H9 (cell line): Measurements from ENCODE around the gene GRID1. TPM values are rescaled to one million over a fixed set of nuclear protein-coding genes. Genes with fewer than 3 reads are reported as not detected.

Source experiments
- DNase-seq: peaks from one replicate; pipeline ENCODE4 v3.0.0-alpha.2; 2017
- H2AFZ ChIP-seq: one replicate; pipeline ENCODE4 v1.6.1; 2013; ENCODE audit warnings: mild to moderate bottlenecking, low read length, control low read depth, moderate library complexity
- H2AK5ac ChIP-seq: 2 replicates; pipeline ENCODE4 v1.6.1; 2013; ENCODE audit warnings: low read length, control low read depth, mixed read lengths; ENCODE audit not compliant: insufficient read length
- H2BK120ac ChIP-seq: one replicate; pipeline ENCODE4 v1.6.1; 2013; ENCODE audit warnings: low read depth, mild to moderate bottlenecking, low read length, control low read depth, inconsistent platforms; ENCODE audit not compliant: poor library complexity, severe bottlenecking
- H2BK12ac ChIP-seq: 2 replicates; pipeline ENCODE4 v1.6.1; 2013; ENCODE audit warnings: low read length, control low read depth, mixed read lengths, low read depth; ENCODE audit not compliant: insufficient read length
- H2BK15ac ChIP-seq: 2 replicates; pipeline ENCODE4 v1.6.1; 2013; ENCODE audit warnings: low read depth, low read length, control low read depth
- H2BK20ac ChIP-seq: one replicate; pipeline ENCODE4 v1.6.1; 2013; ENCODE audit warnings: low read depth, mild to moderate bottlenecking, low read length, control low read depth, inconsistent platforms; ENCODE audit not compliant: poor library complexity, severe bottlenecking
- H2BK5ac ChIP-seq: 2 replicates; pipeline ENCODE4 v1.6.1; 2013; ENCODE audit warnings: low read length, control low read depth, mixed read lengths; ENCODE audit not compliant: insufficient read length
- H3K14ac ChIP-seq: 2 replicates; pipeline ENCODE4 v1.6.1; 2013; ENCODE audit warnings: low read length, control low read depth; ENCODE audit not compliant: insufficient read depth
- H3K18ac ChIP-seq: 2 replicates; pipeline ENCODE4 v1.6.1; 2013; ENCODE audit warnings: low read depth, mild to moderate bottlenecking, mixed read lengths, low read length, control low read depth; ENCODE audit not compliant: insufficient read length
- H3K23ac ChIP-seq: 2 replicates; pipeline ENCODE4 v1.6.1; 2013; ENCODE audit warnings: low read length, control low read depth, mixed read lengths, low read depth; ENCODE audit not compliant: insufficient read length
- H3K23me2 ChIP-seq: 2 replicates; pipeline ENCODE4 v1.6.1; 2013; ENCODE audit warnings: low read depth, mild to moderate bottlenecking, mixed read lengths, low read length, control low read depth; ENCODE audit not compliant: insufficient read length, poor library complexity, severe bottlenecking
- H3K27ac ChIP-seq: 2 replicates; pipeline ENCODE4 v1.5.1; 2013; ENCODE audit warnings: low read length, control low read depth, mixed read lengths, low read depth; ENCODE audit not compliant: insufficient read length
- H3K27me3 ChIP-seq: 2 replicates; pipeline ENCODE4 v1.6.1; 2013; ENCODE audit warnings: low read length, control low read depth, inconsistent platforms; ENCODE audit not compliant: insufficient read depth
- H3K4ac ChIP-seq: 2 replicates; pipeline ENCODE4 v1.6.1; 2013; ENCODE audit warnings: low read depth, mild to moderate bottlenecking, control low read depth, inconsistent platforms, low read length, moderate library complexity
- H3K4me1 ChIP-seq: 2 replicates; pipeline ENCODE4 v1.6.1; 2013; ENCODE audit warnings: low read length, control low read depth, inconsistent platforms; ENCODE audit not compliant: insufficient read depth
- H3K4me2 ChIP-seq: 2 replicates; pipeline ENCODE4 v1.6.1; 2013; ENCODE audit warnings: low read length, control low read depth, mixed read lengths; ENCODE audit not compliant: insufficient read length, insufficient read depth
- H3K56ac ChIP-seq: 2 replicates; pipeline ENCODE4 v1.6.1; 2013; ENCODE audit warnings: low read depth, mild to moderate bottlenecking, mixed read lengths, low read length, control low read depth; ENCODE audit not compliant: insufficient read length
- H3K79me1 ChIP-seq: 2 replicates; pipeline ENCODE4 v1.6.1; 2013; ENCODE audit warnings: low read depth, mild to moderate bottlenecking, moderate library complexity, low read length, control low read depth, inconsistent platforms; ENCODE audit not compliant: insufficient read depth, poor library complexity, severe bottlenecking
- H3K79me2 ChIP-seq: 2 replicates; pipeline ENCODE4 v1.6.1; 2013; ENCODE audit warnings: low read length, control low read depth, inconsistent platforms; ENCODE audit not compliant: insufficient read depth
- H3K9ac ChIP-seq: 2 replicates; pipeline ENCODE4 v1.6.1; 2013; ENCODE audit warnings: low read length, control low read depth, mixed read lengths; ENCODE audit not compliant: insufficient read length; ENCODE audit errors: extremely low read depth
- H3K9me3 ChIP-seq: one replicate; pipeline ENCODE4 v1.6.1; 2013; ENCODE audit warnings: low read depth, low read length, inconsistent platforms; ENCODE audit not compliant: control insufficient read depth
- H3T11ph ChIP-seq: one replicate; pipeline ENCODE4 v1.6.1; 2013; ENCODE audit warnings: mild to moderate bottlenecking, low read length, control low read depth, inconsistent platforms
- H4K20me1 ChIP-seq: one replicate; pipeline ENCODE4 v1.6.1; 2013; ENCODE audit not compliant: control insufficient read depth, insufficient read length, insufficient read depth
- H4K5ac ChIP-seq: 2 replicates; pipeline ENCODE4 v1.6.1; 2013; ENCODE audit warnings: low read depth, mild to moderate bottlenecking, mixed read lengths, low read length, control low read depth; ENCODE audit not compliant: insufficient read length
- H4K8ac ChIP-seq: replicated peaks from 2 replicates; pipeline ENCODE4 v1.6.1; 2013; ENCODE audit warnings: low read length, control low read depth, mixed read lengths, low read depth; ENCODE audit not compliant: insufficient read length
- H4K91ac ChIP-seq: 2 replicates; pipeline ENCODE4 v1.6.1; 2013; ENCODE audit warnings: low read depth, mild to moderate bottlenecking, moderate library complexity, mixed read lengths, low read length, control low read depth; ENCODE audit not compliant: insufficient read length
- H3K27ac Mint-ChIP-seq, 3 experiments: 2 replicates in 2 of 3; 3 replicates in 1 of 3; pipeline ENCODE4 v1.8.0; 2020 to 2021; ENCODE audit warnings: mixed read lengths in 3 of 3, mild to moderate bottlenecking in 1 of 3, moderate library complexity in 1 of 3
- H3K27me3 Mint-ChIP-seq: 2 replicates; pipeline ENCODE4 v1.8.0; 2021; ENCODE audit warnings: low read depth, mild to moderate bottlenecking, moderate library complexity, mixed read lengths
- H3K36me3 Mint-ChIP-seq, 3 experiments: 2 replicates in 2 of 3; 3 replicates in 1 of 3; pipeline ENCODE4 v1.8.0; 2020 to 2021; ENCODE audit warnings: low read depth in 3 of 3, mixed read lengths in 3 of 3; ENCODE audit not compliant: insufficient read depth in 1 of 3
- H3K4me1 Mint-ChIP-seq, 2 experiments: 2 replicates each; pipeline ENCODE4 v1.8.0; 2020; ENCODE audit warnings: mixed read lengths in 2 of 2
- H3K4me3 Mint-ChIP-seq, 2 experiments: 2 replicates in 1 of 2; 3 replicates in 1 of 2; pipeline ENCODE4 v1.8.0; 2020 to 2021; ENCODE audit warnings: mild to moderate bottlenecking in 2 of 2, mixed read lengths in 2 of 2, moderate library complexity in 1 of 2
- H3K9me3 Mint-ChIP-seq, 2 experiments: 2 replicates in 1 of 2; 3 replicates in 1 of 2; pipeline ENCODE4 v1.8.0; 2020; ENCODE audit warnings: mild to moderate bottlenecking in 2 of 2, mixed read lengths in 2 of 2, moderate library complexity in 1 of 2
- CTCF ChIP-seq: fragments of 200-600 bp; sonication (generic); conservative IDR thresholded peaks from 3 replicates; pipeline ENCODE4 v1.8.0; 2021; ENCODE audit warnings: antibody characterized with exemption, mild to moderate bottlenecking
- WGBS: extraction: QIAGEN DNeasy Blood & Tissue Kit; methylation state at CpG from one replicate; pipeline ENCODE4 v1.1.7; 2013; ENCODE audit warnings: missing lambda C conversion rate, low lambda C conversion rate, mixed read lengths; ENCODE audit not compliant: insufficient read length; ENCODE audit errors: extremely low coverage; 5-methylcytosine and 5-hydroxymethylcytosine counted together
- total RNA-seq: library from RNA; stranded (reverse); gene quantifications from 2 replicates; pipeline ENCODE4 v1.2.1, GENCODE V29; 2021

The GRID1 gene
- total RNA-seq, 1 experiment from 2014 or later = 0.35 TPM

GRCh38 chr10:86121200-86121599 lies 245.4 kb downstream of the GRID1 start:
- H2BK15ac ChIP-seq = no peak overlapping the region
- H4K5ac ChIP-seq = no peak overlapping the region
- H3K4ac ChIP-seq = no peak overlapping the region
- no peak for DNase-seq
- H3K27ac ChIP-seq = no peak overlapping the region
- Mint-ChIP-seq H3K4me1 (no peaks in the 10 kb centered on the region), H3K27me3 (no peaks in the 10 kb centered on the region; the same call in 1 of the 2 replicates), H3K9me3 (no peaks in the 10 kb centered on the region), H3K27ac (no peak overlapping the region), H3K4me3 (no peak overlapping the region), H3K36me3 (no peaks in the 10 kb centered on the region)
- TF ChIP-seq CTCF = no peak
- no peak overlapping the region for H2AK5ac ChIP-seq
- H3K23me2 ChIP-seq = no peaks in the 10 kb centered on the region
- no peak overlapping the region for H3K4me2 ChIP-seq
- no peak overlapping the region for H3T11ph ChIP-seq
- no peak overlapping the region for H2BK12ac ChIP-seq
- H3K9me3 ChIP-seq = no peaks in the 10 kb centered on the region
- H3K23ac ChIP-seq = no peak overlapping the region
- no peak overlapping the region for H4K8ac ChIP-seq
- H3K4me1 ChIP-seq = no peaks in the 10 kb centered on the region
- H2AFZ ChIP-seq = no peak overlapping the region
- no peak overlapping the region for H3K18ac ChIP-seq
- H2BK5ac ChIP-seq = no peak overlapping the region
- H3K27me3 ChIP-seq = no peaks in the 10 kb centered on the region
- H3K79me2 ChIP-seq = no peaks in the 10 kb centered on the region
- H3K14ac ChIP-seq = no peak overlapping the region
- no peak overlapping the region for H2BK20ac ChIP-seq
- H4K20me1 ChIP-seq = no peaks in the 10 kb centered on the region
- no peak overlapping the region for H3K9ac ChIP-seq
- 100% methylated on average over 1 of the region's 1 CpG for WGBS
- no peak overlapping the region for H3K56ac ChIP-seq
- no peak overlapping the region for H4K91ac ChIP-seq
- H2BK120ac ChIP-seq = no peak overlapping the region
- H3K79me1 ChIP-seq = no peaks in the 10 kb centered on the region
